ENCODE results near the gene COL26A1.
"Not testable (repeated sequence)": the region's sequence is repeated elsewhere in the genome, so short reads cannot be mapped to it uniquely, and the experiment has no call there.

The COL26A1 gene

DNA sequence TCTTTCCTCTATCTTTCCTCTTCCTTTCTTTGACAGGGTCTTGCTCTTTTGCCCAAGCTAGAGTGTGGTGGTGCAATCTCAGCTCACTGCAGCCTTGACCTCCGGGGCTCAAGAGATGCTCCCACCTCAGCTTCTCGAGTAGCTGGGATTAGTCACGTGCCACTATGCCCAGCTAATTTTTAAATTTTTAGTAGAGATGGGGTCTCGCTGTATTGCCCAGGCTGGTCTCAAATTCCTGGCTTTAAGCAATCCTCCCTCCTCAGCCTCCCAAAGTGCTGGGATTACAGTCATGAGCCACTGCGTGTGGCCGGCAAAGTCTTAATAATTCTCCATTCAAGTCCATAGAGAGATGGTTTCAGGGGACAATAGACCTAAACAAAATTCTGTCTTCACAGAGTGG is 40.2 kb downstream of the COL26A1 start:
- DNase-seq, result no peak

DNA sequence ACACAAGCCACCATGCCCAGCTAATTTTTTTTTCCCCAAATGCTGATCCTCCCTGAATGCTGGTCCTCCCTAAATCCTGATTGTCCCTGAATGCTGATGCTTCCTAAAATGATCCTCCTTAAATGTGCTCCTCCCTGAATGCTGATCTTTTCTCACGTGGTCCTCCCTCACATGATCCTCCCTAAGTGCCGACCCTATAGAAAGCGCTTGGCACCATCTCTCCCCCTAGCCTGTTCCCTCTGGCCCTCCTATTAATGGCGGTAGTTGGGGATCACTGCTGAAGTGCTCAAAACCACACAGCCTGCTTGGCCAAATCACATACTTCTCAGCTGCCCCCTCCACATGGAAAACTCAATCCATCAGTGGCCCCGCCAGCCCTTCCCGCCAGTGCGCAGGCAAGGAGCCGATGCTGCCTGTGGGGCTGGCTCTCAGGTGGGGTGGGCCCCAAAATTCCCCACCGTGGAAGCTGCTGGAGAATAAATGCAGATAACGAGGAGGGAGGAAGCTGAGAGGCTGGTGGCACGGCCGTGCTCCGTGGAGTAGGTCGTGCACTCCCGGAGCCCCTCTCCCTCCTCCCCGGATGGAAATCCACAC is 42.9 kb downstream of the COL26A1 start:
- no peak for DNase-seq

GRCh38 chr7:101410743-101411507 is 48.2 kb downstream of the COL26A1 start:
- no peak for DNase-seq

- DNase-seq, result no peak
Measured at GRCh38 chr7:101411508-101411874, 48.8 kb downstream of the COL26A1 start.

GRCh38 chr7:101412976-101413375 is 50.3 kb downstream of the COL26A1 start:
- no peak for DNase-seq

DNA sequence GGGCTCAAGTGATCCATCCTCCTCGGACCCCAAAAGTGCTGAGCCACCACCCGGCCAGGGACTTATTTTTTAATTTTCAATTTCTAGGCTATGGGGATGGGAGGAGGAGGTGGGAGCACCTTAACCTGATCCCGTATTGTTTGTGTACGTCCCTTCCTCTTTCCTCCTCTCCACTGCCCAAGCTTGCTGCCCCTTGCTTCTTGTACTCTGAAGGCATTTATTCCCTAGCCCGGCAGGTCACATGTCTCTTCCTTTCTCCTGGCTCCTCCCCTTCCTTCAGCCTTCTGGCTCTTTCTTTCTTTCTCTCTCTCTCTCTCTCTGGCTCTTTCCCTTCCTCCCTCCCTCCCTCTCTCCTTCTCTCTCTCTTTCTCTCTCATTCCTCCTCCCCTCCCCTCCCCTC is 56.0 kb downstream of the COL26A1 start:
- DNase-seq, result no peak

- DNase-seq, result no peak
Measured at GRCh38 chr7:101419831-101420230, 57.2 kb downstream of the COL26A1 start.

DNA sequence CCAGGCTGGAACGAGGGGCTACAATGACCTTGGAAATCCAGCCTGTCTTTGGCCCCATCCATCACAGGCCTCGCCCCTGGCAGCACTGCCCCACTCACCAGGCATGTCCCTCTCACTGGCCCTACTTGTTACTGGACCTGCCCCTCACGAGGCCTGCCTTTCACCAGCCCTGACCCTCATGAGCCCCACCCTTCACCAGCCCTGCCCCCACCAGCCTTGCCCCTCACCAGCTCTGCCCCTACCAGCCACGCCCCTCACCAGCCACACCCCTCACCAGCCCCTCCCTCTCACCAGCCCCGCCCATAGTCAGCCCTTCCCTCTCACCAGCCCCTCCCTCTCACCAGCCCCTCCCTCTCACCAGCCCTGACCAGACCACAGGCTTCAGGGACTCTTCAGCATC is 57.8 kb downstream of the COL26A1 start:
- no peak for DNase-seq

DNA sequence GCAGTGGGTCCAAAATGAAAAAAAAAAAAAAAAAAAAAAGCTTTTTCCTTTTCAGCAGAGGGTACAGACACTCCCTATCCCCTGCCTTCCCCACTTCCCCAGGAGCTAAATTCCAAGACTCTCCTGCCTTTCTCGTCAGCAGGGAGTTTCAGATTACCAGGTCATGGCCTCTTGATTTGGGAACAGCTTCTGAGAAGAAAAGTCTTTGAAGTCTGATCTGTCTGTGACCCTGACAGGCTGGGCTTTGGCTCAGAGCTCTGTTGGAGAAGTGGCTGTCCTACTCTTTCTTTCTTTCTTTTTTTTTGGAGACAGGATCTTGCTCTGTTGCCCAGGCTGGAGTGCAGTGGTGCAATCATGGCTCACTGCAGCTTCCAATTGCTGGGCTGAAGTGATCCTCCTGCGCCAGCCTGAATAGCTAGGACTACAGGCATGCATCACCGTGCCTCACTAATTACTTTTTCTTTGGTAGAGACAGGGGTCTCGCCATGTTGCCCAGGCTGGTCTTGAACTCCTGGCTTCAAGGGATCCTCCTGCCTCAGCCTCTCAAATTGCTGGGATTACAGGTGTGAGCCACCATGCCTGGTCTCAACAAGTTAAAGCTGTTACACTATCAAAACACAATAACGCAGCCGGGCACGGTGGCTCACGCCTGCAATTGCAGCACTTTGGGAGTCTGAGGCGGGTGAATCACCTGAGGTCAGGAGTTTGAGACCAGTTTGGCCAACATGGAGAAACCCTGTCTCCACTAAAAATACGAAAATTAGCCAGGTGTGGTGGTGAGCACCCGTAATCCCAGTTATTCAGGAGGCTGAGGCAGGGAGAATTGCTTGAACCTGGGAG is 59.9 kb downstream of the COL26A1 start:
- no peak for DNase-seq

GRCh38 chr7:101426303-101427011 is 63.8 kb downstream of the COL26A1 start:
- no peak for DNase-seq

GRCh38 chr7:101428093-101428866 is 65.6 kb downstream of the COL26A1 start:
- no peak for DNase-seq

DNA sequence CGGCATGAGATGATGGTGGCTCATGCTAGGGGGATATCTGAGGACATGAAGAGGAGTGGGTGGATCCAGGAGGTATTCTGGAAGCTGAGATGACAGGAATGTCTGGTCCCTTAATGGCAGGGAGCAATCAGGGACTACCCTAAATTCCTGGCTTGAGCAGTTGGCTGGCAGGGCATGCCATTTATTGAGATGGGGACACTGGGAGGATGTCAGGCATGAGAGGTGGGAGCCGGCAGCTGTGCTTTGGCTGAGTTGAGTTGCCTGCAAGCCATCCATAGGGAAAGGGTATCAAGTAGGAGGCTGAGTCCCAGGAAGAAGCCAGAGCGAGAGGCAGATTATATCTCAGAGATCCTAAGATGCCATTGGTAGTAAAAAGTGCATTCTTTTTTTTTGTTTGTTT is 69.6 kb downstream of the COL26A1 start:
- no peak for DNase-seq

- no peak for DNase-seq
Measured at GRCh38 chr7:101433688-101434087, 71.0 kb downstream of the COL26A1 start.

DNA sequence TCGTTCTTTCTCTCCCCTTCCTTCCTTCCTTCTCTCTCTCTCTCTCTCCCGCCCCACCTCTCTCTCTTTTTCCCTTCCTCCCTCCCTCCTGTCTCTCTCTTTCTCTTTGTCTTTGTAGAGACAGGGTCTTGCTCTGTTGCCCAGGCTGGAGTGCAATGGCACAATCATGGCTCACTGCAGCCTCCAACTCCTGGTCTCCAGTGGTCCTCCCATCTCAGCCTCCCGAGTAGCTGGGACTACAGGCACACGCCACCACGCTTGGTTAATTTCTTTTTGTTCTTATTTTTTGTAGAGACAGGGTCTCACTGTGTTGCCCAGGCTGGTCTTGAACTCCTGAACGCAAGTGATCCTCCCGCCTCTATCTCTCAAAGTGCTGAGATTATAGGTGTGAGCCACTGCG is 71.5 kb downstream of the COL26A1 start:
- DNase-seq, result not testable (repeated sequence)

GRCh38 chr7:101435461-101436220 is 73.0 kb downstream of the COL26A1 start:
- DNase-seq, result no peak

DNA sequence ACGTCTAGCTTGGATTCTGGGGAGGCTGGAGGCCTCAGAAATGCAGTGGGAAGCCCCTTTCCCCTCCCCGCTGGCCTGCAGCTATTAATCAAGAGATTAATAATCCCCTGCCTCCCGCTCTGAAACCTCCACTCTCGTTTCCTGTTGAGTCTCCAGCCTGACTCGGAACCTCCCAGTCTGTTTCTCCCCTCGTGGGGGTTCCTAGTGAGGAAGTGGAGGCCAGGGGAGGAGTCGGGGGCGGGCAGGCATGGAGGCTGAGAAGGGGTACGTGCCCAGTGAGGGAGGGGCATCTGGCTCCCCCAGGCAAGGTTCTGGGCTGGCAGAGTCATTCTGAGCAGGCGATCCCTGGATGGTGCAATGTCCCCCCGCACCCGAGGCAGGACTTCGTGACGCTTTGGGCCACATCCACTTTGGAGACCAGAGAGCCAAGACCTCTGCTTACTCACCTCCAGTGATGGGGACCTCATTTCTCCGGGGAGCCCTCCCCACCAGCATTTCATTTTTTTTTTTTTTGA is 73.6 kb downstream of the COL26A1 start:
- no peak for DNase-seq

- no peak for DNase-seq
Measured at GRCh38 chr7:101436857-101437576, 74.3 kb downstream of the COL26A1 start.

GRCh38 chr7:101441890-101442289 is 79.2 kb downstream of the COL26A1 start:
- DNase-seq, result no peak

DNA sequence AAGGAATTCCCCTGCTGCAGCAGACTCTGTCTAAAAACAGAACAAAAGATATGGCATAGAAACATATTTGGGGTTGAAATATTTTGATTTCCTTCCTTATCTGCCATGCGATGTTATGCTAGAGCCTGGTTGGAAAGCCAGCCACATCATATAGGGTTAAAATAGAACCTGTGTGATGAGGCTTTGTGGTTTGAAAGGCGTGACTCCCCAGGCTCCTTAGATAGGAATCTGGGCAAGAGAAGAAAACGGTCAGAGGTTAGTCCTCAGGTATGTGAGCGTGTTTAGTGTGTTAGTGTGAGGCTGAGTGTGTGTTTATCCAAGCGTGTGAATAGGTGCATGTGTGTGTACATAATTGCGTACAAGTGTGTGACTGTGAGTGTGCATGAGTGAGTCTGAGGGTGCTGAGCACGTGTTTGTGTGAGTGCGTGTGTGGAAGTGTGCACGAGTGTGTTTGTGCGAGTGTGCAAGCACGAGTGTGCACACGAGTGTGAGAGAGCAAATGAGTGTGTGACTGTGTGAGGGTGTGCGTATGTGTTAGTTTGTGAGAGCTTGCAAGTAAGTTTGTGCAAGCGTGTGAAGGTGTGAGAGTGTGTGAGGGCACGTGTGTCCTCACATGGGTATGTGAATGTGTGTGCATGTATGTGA is 79.9 kb downstream of the COL26A1 start:
- no peak for DNase-seq

DNA sequence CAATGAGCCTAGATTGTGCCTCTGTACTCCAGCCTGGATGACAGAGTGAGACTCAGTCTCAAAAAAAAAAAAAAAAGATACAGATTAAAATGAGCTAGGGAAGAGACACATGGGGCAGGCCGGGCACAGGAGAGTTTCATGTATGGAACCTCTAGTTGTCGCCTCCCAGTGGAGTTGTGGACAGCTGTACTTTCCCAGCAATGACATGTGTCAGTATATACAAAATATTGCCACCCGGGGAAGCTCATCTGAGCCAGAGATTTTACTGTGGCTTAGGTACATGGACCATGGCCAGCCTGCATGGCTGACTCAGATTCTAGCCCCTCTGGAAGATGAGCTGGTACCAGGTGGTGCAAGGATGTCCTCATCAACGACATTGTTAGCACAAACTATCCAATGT is 87.4 kb downstream of the COL26A1 start:
- DNase-seq, result no peak

Measured in NCI-H2227 treated with DMSO at 0.1 percent for 48 hours (cell line).